ENCODE data around the gene RANBP3L.
"Not testable (repeated sequence)": the region's sequence is repeated elsewhere in the genome, so short reads cannot be mapped to it uniquely, and the experiment has no call there.

RANBP3L gene

GRCh38 chr5:36301858-36302603 lies at the start of gene RANBP3L:
Gene RANBP3L (minus strand): TSS chr5:36301902. CDS start chr5:36301416, 486 bp downstream.
- peak; percentile 4 for DNase-seq

DNA sequence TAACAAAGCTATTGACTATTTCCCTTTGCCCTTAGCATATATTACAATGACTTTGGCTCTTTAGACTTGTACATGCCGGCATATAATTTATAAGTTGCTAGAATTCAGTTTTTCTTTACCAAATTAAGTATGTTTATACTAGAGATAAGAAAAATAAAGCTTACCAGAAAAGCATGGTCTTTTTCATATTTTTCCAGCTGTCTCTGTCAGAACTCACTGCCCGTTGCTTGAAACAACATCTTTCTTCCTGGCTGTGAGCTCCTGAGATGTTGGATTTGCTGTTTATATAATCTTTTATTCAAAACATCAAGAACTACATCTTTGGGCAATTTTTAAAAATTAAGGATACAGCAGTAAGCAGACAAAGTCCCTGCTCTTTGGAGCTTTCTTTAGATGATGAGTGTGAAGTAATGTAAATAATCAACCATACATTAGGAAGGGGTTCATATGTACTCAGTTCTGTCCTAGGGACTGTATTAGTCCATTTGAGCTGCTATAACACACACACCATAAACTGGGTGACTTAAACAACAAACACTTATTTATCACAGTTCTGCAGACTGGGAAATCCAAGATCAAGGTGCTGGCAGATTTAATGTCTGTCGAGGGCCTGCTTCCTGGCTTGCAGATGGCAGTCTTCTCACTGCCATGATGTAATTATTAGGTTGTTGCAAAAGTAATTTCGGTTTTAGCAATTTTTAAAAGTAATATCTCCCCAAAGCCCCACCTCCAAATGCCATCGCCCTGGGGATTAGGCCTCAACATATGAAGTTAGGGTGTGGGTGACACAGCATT lies 45.4 kb upstream of the RANBP3L start:
- no peak for DNase-seq

- DNase-seq: no peak
Observed at GRCh38 chr5:36344899-36345298, 43.2 kb upstream of the RANBP3L start.

DNA sequence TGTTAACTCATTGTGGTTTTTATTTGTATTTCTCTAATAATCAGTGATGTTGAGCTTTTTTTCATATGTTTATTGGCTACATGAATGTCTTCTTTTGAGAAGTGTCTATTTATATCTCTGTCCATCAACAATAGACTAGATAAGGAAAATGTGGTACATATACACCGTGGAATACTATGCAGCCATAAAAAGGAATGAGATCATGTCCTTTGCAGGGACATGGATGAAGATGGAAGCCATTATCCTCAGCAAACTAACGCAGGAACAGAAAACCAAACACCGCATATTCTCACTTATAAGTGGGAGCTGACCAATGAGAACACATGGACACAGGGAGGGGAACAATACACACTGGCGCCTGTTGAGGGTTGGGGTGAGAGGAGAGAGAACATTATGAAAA lies 40.0 kb upstream of the RANBP3L start:
- not testable (repeated sequence) for DNase-seq

DNA sequence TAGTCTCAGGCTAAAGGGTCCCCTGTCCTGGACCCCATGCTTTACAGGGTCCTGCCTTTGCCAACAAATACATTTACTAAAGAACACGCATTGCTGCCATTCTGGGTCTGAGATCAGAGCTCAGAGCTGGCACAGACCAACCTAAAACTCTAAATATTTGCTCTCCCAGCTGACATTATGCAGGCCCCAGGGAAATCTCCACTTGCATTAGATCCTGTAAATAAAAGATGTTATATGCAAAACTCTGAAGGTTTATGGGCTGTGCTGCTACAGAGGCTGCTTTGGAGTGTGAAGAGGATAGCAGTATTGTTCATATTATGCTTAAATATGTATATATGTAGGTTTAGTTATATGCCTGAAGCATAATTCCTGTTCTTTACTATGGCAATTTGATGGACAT lies 35.9 kb upstream of the RANBP3L start:
- DNase-seq: no peak

DNA sequence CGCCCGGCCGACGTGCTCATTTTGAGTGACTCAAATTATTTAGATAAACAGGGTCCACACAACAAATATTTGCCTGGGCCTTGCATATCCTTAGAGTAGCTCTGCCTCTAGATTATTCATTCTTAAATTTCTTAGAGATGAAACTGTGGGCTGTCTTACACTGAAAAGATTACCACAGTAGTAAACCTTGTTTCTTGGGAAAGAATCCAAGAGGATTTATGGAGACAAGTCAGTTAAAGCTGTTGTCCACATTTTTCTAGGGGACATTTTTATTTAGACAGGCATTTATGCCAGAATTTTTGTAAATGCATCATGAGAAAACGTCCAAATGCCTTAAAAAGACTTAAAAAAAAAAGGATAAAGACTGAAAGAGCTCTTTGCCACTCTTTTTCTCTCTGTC lies 32.6 kb upstream of the RANBP3L start:
- no peak for DNase-seq

GRCh38 chr5:36332720-36333119 lies 31.0 kb upstream of the RANBP3L start:
- not testable (repeated sequence) for DNase-seq

- no peak for DNase-seq
Observed at GRCh38 chr5:36325196-36325595, 23.5 kb upstream of the RANBP3L start.

DNA sequence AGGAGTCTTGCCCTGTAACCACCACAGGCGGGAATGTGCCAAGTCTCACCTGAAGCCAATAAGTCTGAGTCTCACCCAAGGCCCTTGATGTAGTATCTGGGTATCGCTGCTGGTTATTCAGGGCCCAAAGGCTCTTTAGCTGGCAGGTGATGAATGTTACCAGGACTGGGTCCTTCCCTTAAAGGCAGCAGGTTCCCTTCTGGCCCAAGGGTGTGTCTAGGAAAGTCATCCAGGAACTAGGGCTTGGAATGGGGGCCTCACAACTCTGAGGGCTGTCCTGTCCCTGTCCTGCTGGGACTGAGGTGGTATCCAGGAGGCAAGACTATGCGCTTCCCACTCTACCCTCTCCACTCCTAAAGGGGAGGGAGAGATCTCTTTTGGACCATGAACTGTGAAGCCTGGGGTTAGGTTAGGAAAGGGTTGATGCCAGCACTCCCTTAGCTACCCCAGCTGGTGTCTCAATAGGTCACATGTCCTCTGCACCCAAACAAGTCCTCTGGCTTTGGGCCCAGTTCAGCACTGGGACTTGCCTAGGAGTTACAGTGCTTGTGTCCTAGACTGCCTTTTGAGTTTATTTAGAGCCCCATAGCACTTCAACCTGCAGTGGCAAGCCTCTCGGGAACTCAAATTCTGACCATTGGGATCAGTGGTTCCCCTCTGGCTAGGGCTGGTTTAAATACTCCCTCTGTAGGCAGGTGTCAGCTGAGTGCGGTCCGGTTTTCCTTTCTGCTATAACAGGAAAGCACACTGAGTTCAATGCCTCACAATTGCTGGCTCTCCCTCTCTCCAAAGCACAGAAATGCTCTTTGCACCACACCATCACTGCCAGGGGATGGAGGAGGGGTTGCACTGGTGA lies 22.5 kb upstream of the RANBP3L start:
- no peak for DNase-seq

DNA sequence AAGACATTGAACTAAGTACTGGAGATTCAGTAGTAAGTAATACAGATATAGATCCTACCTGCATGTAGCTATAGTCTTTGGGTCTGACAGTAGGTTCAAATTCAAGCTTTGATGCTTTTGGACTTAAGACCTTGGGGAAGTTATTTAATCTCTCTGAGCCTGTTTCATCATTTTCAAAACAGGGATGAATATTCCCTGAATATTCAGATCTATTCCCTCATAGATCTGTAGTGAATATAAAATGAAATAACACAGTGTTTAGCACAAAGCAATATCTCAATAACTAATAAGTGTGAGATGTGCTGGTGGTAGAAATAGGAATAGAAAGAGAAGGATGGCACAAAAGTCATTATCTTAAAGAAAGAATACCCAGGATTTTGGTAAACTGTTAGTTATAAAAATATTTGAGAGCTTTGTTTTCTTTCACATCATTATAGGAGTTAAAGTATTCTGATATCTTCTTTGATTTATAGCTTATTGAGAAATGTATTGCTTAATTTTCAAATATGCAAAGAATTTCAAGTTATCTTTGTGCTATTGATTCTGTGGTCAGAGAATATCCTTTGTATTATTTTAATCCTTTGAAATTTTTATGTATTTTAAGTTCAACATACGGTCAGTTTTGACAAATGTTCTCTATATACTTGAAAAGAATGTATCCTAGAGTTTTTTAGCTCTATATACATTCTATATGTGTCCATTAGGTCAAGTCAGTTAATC lies 11.4 kb upstream of the RANBP3L start:
- DNase-seq: no peak

DNA sequence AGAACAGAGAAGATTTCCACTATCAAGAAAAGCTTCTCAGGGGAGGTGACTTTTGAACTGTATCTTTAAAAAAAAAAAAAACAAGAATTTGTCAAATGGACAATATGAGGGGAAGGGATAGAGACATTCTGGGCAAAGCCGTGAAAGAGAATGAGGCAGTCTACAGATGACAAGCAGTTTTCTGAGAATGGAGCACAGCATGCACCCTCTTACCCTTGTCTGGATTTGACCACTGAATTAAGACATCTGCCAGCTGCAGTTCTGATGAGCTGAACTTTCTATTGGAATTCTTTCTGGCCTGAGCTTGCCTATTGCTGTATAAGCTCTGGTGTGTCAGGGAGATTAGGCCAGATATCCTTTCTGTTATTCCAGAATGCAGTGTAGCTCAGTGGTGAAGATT lies 10.3 kb upstream of the RANBP3L start:
- DNase-seq: no peak

GRCh38 chr5:36310138-36310537 lies 8.4 kb upstream of the RANBP3L start:
- DNase-seq: no peak

GRCh38 chr5:36305571-36306326 lies 4.0 kb upstream of the RANBP3L start:
- DNase-seq: peak; percentile 69

DNA sequence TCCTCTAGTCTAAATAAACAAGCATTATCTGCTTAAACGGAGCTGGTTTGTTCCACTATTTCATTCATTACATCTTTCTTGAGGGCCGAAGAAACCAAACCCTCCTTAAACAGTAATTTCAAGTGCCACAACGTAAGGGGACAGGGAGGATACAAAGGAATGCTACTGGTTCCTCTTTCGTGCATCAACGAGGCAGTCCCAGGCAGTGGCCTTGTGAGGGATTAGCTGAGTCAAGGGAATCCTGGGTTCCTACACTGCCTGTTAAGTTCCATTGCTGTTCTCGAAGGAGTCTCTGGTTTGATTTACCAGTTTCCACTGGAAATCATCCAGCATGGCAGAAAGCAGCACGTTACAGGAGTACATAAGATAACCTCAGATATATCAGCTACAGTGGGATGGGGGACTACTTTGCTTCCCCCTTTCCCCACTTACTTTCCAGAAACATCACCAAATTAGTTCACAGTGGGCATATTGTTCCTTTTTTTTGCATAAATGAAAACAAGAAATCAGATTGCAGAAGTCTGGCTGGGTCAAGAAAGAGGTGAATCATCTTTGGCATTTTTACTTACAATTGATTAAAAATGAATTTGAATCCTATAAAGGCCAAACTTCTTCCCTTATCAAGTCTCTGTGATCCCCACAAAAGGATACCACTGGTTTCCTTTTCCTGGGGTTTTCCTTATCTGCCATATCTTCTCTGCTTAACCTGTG lies 2.5 kb upstream of the RANBP3L start:
- DNase-seq: no peak

- DNase-seq: no peak
Observed at GRCh38 chr5:36300927-36301540, 668 bp downstream of the RANBP3L start.

- no peak for DNase-seq
Observed at GRCh38 chr5:36300191-36300926, 1.3 kb downstream of the RANBP3L start.

DNA sequence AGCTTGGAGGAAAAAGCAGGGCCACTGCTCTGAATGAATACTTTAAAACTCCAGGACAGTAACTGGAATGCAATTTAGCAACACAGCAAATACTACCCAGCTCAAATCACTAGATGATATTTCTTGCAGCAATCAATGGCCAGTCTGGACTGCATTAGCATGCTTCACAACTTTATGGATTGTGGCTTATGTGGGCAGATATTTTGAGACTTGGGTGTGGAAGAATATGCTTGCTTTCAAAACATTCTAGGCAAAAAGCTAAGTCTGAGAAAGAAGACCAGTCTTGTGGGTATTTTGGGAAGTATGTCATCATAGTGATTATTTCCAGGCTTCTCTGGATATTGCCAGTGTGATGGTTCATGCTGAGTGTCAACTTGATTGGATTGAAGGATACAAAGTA lies 3.1 kb downstream of the RANBP3L start:
- no peak for DNase-seq

- no peak for DNase-seq
Observed at GRCh38 chr5:36297653-36298052, 4.0 kb downstream of the RANBP3L start.

GRCh38 chr5:36285837-36286615 lies 15.7 kb downstream of the RANBP3L start:
- no peak for DNase-seq
